ENCODE data around the gene SFMBT2. TPM values are rescaled to one million over a fixed set of nuclear protein-coding genes. Genes with fewer than 3 reads are reported as not detected.

SFMBT2 gene
- total RNA-seq, 1 donor from 2014 or later = 7.2 TPM

DNA sequence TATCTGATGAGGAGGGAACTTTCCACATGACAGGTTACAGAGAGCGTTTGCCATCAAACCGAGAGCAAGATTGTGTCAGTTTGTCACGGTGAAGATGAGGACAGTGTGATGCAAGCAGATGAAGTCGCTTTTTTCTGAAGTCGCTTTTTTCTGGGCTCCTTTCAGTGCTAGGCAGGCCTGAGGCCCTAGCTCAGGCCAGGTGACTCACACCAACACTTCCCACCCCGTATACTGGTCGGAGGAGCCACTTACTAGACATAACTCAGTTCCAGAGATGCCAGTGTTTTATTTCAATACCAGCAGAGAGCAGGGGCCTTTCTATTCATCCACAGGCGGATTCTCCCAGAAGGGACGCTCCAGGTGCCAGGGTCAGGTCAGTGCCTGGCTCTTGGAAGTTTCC lies 58.9 kb downstream of the SFMBT2 start:
- peaks cover 10% of the 10 kb centered on the region for H3K36me3 Mint-ChIP-seq
- H3K9me3 Mint-ChIP-seq = peaks cover 7% of the 10 kb centered on the region
- DNase-seq (ENCODE audit: extremely low spot score, unreplicated experiment) = no peak
- H3K4me3 Mint-ChIP-seq = no peak overlapping the region
- no peaks in the 10 kb centered on the region for H3K4me1 Mint-ChIP-seq (ENCODE audit: unreplicated experiment)
- peaks cover 67% of the 10 kb centered on the region for H3K27me3 Mint-ChIP-seq
- no peak overlapping the region for H3K27ac Mint-ChIP-seq
- TF ChIP-seq, protein P1, sequence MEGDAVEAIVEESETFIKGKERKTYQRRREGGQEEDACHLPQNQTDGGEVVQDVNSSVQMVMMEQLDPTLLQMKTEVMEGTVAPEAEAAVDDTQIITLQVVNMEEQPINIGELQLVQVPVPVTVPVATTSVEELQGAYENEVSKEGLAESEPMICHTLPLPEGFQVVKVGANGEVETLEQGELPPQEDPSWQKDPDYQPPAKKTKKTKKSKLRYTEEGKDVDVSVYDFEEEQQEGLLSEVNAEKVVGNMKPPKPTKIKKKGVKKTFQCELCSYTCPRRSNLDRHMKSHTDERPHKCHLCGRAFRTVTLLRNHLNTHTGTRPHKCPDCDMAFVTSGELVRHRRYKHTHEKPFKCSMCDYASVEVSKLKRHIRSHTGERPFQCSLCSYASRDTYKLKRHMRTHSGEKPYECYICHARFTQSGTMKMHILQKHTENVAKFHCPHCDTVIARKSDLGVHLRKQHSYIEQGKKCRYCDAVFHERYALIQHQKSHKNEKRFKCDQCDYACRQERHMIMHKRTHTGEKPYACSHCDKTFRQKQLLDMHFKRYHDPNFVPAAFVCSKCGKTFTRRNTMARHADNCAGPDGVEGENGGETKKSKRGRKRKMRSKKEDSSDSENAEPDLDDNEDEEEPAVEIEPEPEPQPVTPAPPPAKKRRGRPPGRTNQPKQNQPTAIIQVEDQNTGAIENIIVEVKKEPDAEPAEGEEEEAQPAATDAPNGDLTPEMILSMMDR (conservative IDR thresholded peaks at IDR 0.05) = no peak

DNA sequence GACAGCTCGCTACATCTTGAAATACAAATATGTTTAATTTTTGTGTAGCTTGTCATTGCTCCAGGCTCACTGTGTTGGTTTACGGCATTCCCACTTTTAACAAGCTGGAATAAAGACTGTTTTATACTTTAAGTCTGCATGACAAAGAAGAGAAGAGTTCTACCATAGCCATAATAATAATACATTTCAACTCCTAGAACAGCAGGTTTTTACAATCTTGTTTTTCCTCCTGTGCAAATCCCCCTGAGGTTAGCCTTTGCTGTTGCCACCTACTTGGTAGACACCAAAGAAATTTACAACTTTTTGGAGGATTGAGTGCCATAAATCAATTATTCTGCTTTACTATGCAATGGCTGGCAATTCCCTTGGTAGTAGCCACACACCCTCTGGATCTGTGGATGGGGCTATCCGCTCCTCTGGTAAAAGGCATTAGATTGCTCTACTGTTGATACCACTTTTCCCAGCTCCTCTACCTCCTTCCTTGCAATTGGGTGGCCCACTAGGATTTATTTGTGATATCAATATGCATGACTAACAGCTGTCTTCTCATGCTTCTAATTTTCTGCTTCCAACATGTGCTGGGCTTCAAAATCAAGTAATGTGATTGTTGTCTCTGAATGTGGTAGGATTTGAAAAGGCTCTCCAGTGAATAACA lies 60.2 kb downstream of the SFMBT2 start:
- H3K27me3 Mint-ChIP-seq = peaks cover 64% of the 10 kb centered on the region
- DNase-seq (ENCODE audit: extremely low spot score, unreplicated experiment) = no peak
- no peaks in the 10 kb centered on the region for H3K4me1 Mint-ChIP-seq (ENCODE audit: unreplicated experiment)
- H3K27ac Mint-ChIP-seq = no peak overlapping the region
- peaks cover 8% of the 10 kb centered on the region for H3K36me3 Mint-ChIP-seq
- peaks cover 7% of the 10 kb centered on the region for H3K9me3 Mint-ChIP-seq
- TF ChIP-seq, protein P1 (conservative IDR thresholded peaks at IDR 0.05) = no peak
- H3K4me3 Mint-ChIP-seq = no peak overlapping the region

DNA sequence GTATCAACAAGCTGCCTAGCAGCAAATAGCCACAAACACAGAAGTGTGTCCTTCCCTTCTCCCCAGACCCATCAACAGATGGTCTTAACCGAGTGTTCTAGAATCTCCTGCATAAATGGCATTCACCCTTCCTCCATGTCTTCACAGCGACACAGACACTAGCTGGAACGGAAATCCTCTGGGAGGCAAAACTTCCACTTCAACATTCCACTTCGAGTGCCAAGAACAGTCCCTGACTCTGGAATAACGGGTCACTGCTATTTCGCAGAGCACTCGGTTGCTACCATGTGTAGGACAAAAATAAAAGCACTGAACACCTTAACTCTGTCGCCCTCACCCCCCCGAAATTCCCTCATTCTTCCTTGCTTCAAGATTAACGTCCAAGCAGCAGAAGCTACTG lies 65.1 kb downstream of the SFMBT2 start:
- Mint-ChIP-seq H3K4me1 (ENCODE audit: unreplicated experiment) (no peaks in the 10 kb centered on the region), H3K4me3 (no peak overlapping the region), H3K9me3 (peaks cover 18% of the 10 kb centered on the region), H3K36me3 (peaks cover 20% of the 10 kb centered on the region), H3K27ac (no peak overlapping the region), H3K27me3 (peaks cover 62% of the 10 kb centered on the region)
- TF ChIP-seq, protein P1 (conservative IDR thresholded peaks at IDR 0.05) = no peak
- DNase-seq (ENCODE audit: extremely low spot score, unreplicated experiment) = no peak

DNA sequence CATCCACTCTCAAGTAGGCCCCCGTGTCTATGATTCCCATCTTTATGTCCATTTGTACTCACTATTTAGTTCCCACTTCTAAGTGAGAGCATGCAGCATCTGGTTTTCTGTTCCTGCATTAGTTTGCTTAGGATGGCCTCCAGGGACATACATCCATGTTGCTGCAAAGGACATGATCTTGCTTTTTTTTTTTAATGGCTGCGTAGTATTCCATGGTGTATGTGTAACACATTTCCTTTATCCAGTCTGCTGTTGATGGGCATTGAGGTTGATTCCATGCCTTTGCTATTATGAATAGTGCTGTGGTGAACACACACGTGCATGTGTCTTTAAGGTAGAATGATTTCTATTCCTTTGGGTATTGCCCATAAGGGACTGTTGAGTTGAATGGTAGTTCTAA lies 67.8 kb downstream of the SFMBT2 start:
- Mint-ChIP-seq H3K36me3 (peaks cover 16% of the 10 kb centered on the region), H3K4me3 (no peak overlapping the region), H3K27me3 (peaks cover 60% of the 10 kb centered on the region), H3K9me3 (peaks cover 11% of the 10 kb centered on the region), H3K27ac (no peak overlapping the region), H3K4me1 (ENCODE audit: unreplicated experiment) (no peaks in the 10 kb centered on the region)
- DNase-seq (ENCODE audit: extremely low spot score, unreplicated experiment) = no peak
- TF ChIP-seq, protein P1 (conservative IDR thresholded peaks at IDR 0.05) = no peak

DNA sequence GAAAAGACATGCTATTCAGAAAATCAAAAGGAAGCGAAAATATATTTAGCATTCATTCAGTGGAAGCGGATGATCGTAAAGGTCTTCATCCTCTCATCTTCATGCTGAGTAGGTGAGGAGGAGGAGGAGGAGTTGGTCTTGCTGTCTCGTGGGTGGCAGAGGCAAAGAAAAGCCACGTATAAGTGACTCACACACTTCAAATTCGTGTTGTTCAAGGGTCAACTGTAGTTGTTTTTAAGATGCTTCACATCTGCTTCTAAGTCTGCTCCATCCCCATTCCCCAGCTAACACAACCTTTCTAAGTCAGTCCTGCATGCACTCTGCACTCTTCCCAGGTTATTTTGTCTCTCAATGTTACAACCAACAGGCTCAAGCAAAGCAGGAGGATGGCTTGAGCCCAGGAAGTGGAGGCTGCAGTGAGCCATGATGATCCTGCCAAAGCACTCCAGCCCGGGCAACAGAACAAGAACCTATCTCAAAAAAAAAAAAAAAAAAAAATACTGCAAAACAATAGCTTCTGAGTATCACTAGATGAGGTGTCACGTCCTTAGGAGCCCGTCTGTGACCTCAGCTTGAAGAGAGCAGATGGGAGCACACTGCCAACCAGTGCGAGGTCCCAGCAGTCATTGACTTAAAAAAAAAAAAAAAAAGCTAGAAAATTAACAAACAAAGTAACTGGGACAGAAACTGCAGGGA lies 70.5 kb downstream of the SFMBT2 start:
- DNase-seq (ENCODE audit: extremely low spot score, unreplicated experiment) = no peak
- TF ChIP-seq, protein P1 (conservative IDR thresholded peaks at IDR 0.05) = no peak
- no peak overlapping the region for H3K4me3 Mint-ChIP-seq
- no peaks in the 10 kb centered on the region for H3K4me1 Mint-ChIP-seq (ENCODE audit: unreplicated experiment)
- H3K27ac Mint-ChIP-seq = no peak overlapping the region
- peaks cover 60% of the 10 kb centered on the region for H3K27me3 Mint-ChIP-seq
- peaks cover 19% of the 10 kb centered on the region for H3K36me3 Mint-ChIP-seq
- peaks cover 11% of the 10 kb centered on the region for H3K9me3 Mint-ChIP-seq
